Epithelial cell of proximal tubule (primary cell): Measurements from ENCODE around the gene FNDC3A. TPM values are rescaled to one million over a fixed set of nuclear protein-coding genes. Genes with fewer than 3 reads are reported as not detected.

Experiments
- DNase-seq: peaks from one replicate; pipeline ENCODE4 v3.0.0-alpha.2; 2011; ENCODE audit warnings: low read depth
- H3K4me3 ChIP-seq: 2 replicates; pipeline ENCODE4 v1.5.1; 2011; ENCODE audit warnings: low read depth, mild to moderate bottlenecking, low read length
- CTCF ChIP-seq: conservative IDR thresholded peaks from 2 replicates; pipeline ENCODE4 v1.5.1; 2012; ENCODE audit warnings: low read depth, mild to moderate bottlenecking, low read length
- total RNA-seq: library from RNA; depleted of rRNA; stranded (reverse); fragments of >200 nt; gene quantifications from 2 replicates; pipeline ENCODE4 v1.2.3, GENCODE V29; 2015

The FNDC3A gene
- total RNA-seq, 1 donor from 2014 or later = 27.2 TPM

DNA sequence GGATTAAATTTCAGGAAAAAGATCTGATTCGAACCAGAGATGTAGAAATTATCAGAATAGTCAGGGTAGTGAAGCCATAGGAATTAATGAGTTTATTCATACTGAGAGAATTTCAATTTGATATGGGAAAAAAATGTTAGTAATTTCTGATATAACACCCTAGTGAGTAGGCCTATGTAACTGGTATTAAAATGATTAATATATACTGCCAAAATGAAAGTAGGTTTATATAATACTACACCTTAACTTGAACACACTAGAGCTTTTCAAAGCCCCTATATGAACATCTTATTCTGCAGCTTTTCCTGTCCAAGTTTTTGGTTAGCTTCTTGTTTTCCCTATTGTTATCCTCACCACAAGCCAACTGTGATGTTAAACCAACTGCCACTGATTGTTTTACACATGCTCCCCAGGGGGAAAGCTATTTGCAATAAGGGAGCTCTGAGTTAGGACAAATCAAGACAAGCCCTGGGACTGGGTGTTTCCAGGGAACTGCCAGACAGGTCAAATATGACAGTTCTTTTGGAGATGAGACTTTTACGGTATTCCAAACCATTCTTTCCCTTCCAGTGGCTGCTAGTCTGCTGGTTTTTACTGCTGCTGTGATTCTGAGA is 45.3 kb downstream of the FNDC3A start:
- TF ChIP-seq CTCF = no peak
- H3K4me3 ChIP-seq = no peak overlapping the region
- no peak for DNase-seq

DNA sequence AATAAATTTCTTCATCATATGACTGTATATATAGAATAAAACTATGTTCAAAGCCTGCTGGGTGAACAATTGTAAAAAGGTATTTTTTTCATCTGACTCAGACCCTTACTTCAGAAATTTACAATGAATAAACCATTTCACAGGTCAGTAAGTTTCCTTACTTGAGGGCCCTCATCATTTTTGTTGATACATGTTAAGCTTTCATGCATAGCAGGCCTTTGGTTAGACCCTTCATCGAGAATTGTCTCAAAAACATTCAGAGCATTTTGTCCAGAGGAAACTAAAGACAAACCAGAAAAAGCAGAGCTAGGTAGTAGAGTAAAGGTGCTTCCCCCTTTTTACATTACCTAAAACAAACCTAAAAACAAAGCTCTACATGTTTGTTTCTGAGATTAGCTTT is 46.2 kb downstream of the FNDC3A start:
- DNase-seq = peak; percentile 33
- TF ChIP-seq CTCF = no peak
- no peak overlapping the region for H3K4me3 ChIP-seq

DNA sequence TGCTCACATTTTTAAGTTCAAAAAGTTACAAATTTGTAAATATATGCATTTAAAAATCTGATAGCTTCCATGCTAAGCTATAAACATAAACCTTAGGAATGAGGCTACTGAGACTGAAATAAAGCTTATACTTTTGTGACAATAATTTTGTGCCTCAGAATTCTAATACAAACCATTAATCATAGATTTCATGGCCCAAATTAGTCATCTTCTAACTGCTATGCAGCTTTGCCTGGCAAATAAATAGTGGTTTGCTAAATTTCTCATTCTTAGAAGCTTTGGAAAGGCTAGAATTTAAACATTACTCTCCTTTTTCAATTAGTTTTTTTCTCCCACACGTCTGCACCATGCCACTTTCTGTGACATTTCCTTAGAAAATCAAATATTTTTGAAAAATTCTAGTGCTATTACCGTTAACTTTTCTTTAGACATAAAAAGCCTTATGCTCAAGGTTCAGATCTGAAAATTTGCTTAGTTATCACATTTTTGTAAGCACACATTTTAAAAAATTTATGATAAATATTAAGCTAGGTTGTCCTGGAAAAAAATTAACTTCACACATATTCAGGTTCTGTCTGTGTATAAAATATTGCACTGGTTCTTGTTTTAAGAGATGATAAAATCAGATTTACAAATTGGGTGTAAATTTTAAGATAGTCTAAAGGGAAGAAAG is 46.9 kb downstream of the FNDC3A start:
- no peak for TF ChIP-seq CTCF
- DNase-seq = no peak
- H3K4me3 ChIP-seq = no peak overlapping the region

DNA sequence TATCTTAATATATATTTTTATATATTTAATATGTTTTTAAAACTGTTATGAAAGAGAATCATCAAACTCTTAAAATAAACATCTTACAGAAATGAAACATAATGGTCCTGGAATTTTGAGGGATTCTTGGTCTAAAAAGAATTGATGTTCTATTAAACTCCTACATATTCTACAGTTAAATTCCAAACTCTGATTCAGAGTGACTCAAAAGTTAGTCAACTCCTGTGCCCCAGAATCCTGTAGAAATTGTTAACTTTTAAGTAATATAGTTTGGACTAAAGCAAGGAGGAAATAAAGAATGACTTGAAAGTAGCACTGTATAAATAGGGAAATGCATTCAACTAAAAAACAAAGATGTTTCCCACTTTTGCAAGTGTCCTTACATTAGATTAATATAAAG is 47.7 kb downstream of the FNDC3A start:
- no peak for TF ChIP-seq CTCF
- DNase-seq = peak; percentile 61
- no peak overlapping the region for H3K4me3 ChIP-seq

DNA sequence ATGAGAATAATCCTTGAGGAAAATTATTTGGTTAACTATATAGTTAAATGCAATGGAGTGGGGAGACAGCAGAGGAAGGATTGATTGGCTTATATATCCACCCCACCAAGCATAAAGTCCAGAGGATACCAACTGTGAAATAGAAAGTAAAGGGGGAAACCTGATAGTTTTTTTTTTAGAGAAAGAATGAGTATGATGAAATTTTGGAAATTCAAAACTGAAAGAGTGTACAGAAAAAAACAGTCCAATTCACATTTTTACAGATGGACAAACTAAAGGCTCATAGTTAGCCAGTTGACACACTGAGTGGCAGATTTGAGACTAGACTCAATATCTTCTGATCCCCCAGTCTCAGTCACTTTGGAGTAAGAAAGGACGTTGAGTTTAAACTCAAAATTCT is 51.1 kb downstream of the FNDC3A start:
- H3K4me3 ChIP-seq = no peak overlapping the region
- TF ChIP-seq CTCF = no peak

DNA sequence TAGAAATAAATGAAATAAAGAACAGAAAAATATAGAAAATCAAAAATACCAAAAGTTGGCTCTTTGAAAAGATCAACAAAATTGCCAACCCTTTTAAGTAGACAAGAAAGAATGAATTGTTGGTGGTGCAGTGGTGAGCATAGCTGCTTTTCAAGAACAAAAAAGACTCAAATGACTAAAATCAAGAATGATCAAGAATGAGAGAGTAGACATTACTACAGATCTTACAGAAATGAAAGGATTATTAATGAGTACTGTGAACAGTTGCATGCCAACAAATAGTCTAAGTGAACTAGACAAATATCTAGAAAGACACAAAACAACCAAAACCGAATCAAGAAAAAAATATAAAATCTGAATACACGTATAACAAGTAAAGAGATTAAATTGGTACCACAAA is 53.9 kb downstream of the FNDC3A start:
- no peak for DNase-seq
- H3K4me3 ChIP-seq = no peak overlapping the region
- no peak for TF ChIP-seq CTCF

More for the DNA sequence above, 51.1 kb downstream of the FNDC3A start:
- DNase-seq = no peak

DNA sequence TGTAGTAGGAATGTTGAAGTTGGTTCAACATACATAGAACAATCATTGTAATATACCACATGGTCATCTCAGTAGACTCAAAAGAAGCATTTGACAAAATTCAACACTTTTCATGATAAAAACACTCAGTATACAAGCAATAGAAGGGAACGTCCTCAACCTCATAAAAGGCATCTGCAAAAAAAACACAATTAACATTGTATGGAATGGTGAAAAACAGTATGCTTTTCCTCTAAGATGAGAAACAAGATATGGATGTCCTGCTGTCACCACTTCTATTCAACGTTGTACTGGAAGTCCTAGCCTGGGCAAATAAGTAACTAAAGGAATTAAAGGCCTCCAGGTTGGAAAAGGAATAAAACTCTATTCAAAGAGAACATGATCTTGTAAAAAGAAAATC is 54.5 kb downstream of the FNDC3A start:
- no peak overlapping the region for H3K4me3 ChIP-seq
- no peak for DNase-seq
- TF ChIP-seq CTCF = no peak
